ENCODE data around the gene MLLT10.

Gene MLLT10

GRCh38 chr10:21516242-21517131 lies 17.5 kb upstream of the MLLT10 start:
- TF ChIP-seq GATA2 (IDR thresholded peaks at IDR 0.05; ENCODE audit: low read depth, low read length) (no peak), GATA3 (IDR thresholded peaks at IDR 0.05; ENCODE audit: low read depth, low read length) (no peak)

GRCh38 chr10:21517134-21518031 lies 16.6 kb upstream of the MLLT10 start:
- TF ChIP-seq GATA3 (IDR thresholded peaks at IDR 0.05; ENCODE audit: low read depth, low read length) (no peak), GATA2 (IDR thresholded peaks at IDR 0.05; ENCODE audit: low read depth, low read length) (no peak)

GRCh38 chr10:21518149-21518640 lies 15.8 kb upstream of the MLLT10 start:
- TF ChIP-seq GATA2 (IDR thresholded peaks at IDR 0.05; ENCODE audit: low read depth, low read length) (no peak), GATA3 (IDR thresholded peaks at IDR 0.05; ENCODE audit: low read depth, low read length) (no peak)

- TF ChIP-seq GATA2 (IDR thresholded peaks at IDR 0.05; ENCODE audit: low read depth, low read length): no peak
- TF ChIP-seq GATA3 (IDR thresholded peaks at IDR 0.05; ENCODE audit: low read depth, low read length): no peak
Measured at GRCh38 chr10:21518641-21519396, 15.2 kb upstream of the MLLT10 start.

GRCh38 chr10:21519397-21519933 lies 14.6 kb upstream of the MLLT10 start:
- TF ChIP-seq GATA3 (IDR thresholded peaks at IDR 0.05; ENCODE audit: low read depth, low read length) (no peak), GATA2 (IDR thresholded peaks at IDR 0.05; ENCODE audit: low read depth, low read length) (no peak)

- TF ChIP-seq GATA2 (IDR thresholded peaks at IDR 0.05; ENCODE audit: low read depth, low read length) (0 out of 2 replicates have a peak, but pooled peaks have one; percentile 20), GATA3 (IDR thresholded peaks at IDR 0.05; ENCODE audit: low read depth, low read length) (no peak)
Measured at GRCh38 chr10:21519941-21520436, 14.0 kb upstream of the MLLT10 start.

GRCh38 chr10:21520509-21520908 lies 13.5 kb upstream of the MLLT10 start:
- TF ChIP-seq GATA3 (IDR thresholded peaks at IDR 0.05; ENCODE audit: low read depth, low read length) (no peak), GATA2 (IDR thresholded peaks at IDR 0.05; ENCODE audit: low read depth, low read length) (no peak)

- TF ChIP-seq GATA3 (IDR thresholded peaks at IDR 0.05; ENCODE audit: low read depth, low read length): no peak
- no peak for TF ChIP-seq GATA2 (IDR thresholded peaks at IDR 0.05; ENCODE audit: low read depth, low read length)
Measured at GRCh38 chr10:21520949-21521348, 13.1 kb upstream of the MLLT10 start.

- TF ChIP-seq GATA3 (IDR thresholded peaks at IDR 0.05; ENCODE audit: low read depth, low read length) (no peak), GATA2 (IDR thresholded peaks at IDR 0.05; ENCODE audit: low read depth, low read length) (no peak)
Measured at GRCh38 chr10:21521751-21522533, 12.1 kb upstream of the MLLT10 start.

- TF ChIP-seq GATA3 (IDR thresholded peaks at IDR 0.05; ENCODE audit: low read depth, low read length): peak; percentile 44; the same call in 1 of the 2 replicates
- peak; percentile 70 for TF ChIP-seq GATA2 (IDR thresholded peaks at IDR 0.05; ENCODE audit: low read depth, low read length)
Measured at GRCh38 chr10:21522631-21523406, 11.2 kb upstream of the MLLT10 start.

- TF ChIP-seq GATA3 (IDR thresholded peaks at IDR 0.05; ENCODE audit: low read depth, low read length) (no peak), GATA2 (IDR thresholded peaks at IDR 0.05; ENCODE audit: low read depth, low read length) (0 out of 2 replicates have a peak, but pooled peaks have one; percentile 10)
Measured at GRCh38 chr10:21523557-21524008, 10.4 kb upstream of the MLLT10 start.

- TF ChIP-seq GATA2 (IDR thresholded peaks at IDR 0.05; ENCODE audit: low read depth, low read length) (no peak), GATA3 (IDR thresholded peaks at IDR 0.05; ENCODE audit: low read depth, low read length) (no peak)
Measured at GRCh38 chr10:21524131-21524525, 9.9 kb upstream of the MLLT10 start.

Data from SH-SY5Y (cell line).